HG02678 (cell line): Measurements from ENCODE around the gene ROR2.

Source experiments
- ATAC-seq: cut with Tn5 transposase; IDR thresholded peaks from one replicate; pipeline ENCODE4 v1.9.1; 2021; ENCODE audit warnings: mild to moderate bottlenecking, moderate library complexity; ENCODE audit not compliant: unreplicated experiment

Gene ROR2

GRCh38 chr9:91844701-91845291, 105.2 kb downstream of the ROR2 start:
- ATAC-seq, result no peak

GRCh38 chr9:91844190-91844589, 105.8 kb downstream of the ROR2 start:
- ATAC-seq, result no peak

GRCh38 chr9:91843623-91844148, 106.3 kb downstream of the ROR2 start:
- no peak for ATAC-seq

GRCh38 chr9:91843093-91843492, 106.9 kb downstream of the ROR2 start:
- no peak for ATAC-seq

- no peak for ATAC-seq
Observed at GRCh38 chr9:91842358-91843049, 107.5 kb downstream of the ROR2 start.

- ATAC-seq, result no peak
Observed at GRCh38 chr9:91841591-91841990, 108.4 kb downstream of the ROR2 start.

GRCh38 chr9:91840882-91841281, 109.1 kb downstream of the ROR2 start:
- ATAC-seq, result no peak

GRCh38 chr9:91840469-91840868, 109.6 kb downstream of the ROR2 start:
- no peak for ATAC-seq

GRCh38 chr9:91839926-91840465, 110.0 kb downstream of the ROR2 start:
- no peak for ATAC-seq

GRCh38 chr9:91837981-91838731, 111.9 kb downstream of the ROR2 start:
- no peak for ATAC-seq

GRCh38 chr9:91836515-91836914, 113.5 kb downstream of the ROR2 start:
- no peak for ATAC-seq

- no peak for ATAC-seq
Observed at GRCh38 chr9:91835632-91836031, 114.4 kb downstream of the ROR2 start.

- no peak for ATAC-seq
Observed at GRCh38 chr9:91835216-91835615, 114.8 kb downstream of the ROR2 start.

GRCh38 chr9:91834740-91835139, 115.3 kb downstream of the ROR2 start:
- ATAC-seq, result no peak

- no peak for ATAC-seq
Observed at GRCh38 chr9:91833878-91834255, 116.2 kb downstream of the ROR2 start.

GRCh38 chr9:91833096-91833877, 116.7 kb downstream of the ROR2 start:
- no peak for ATAC-seq

GRCh38 chr9:91832322-91832721, 117.7 kb downstream of the ROR2 start:
- no peak for ATAC-seq

GRCh38 chr9:91825866-91826265, 124.2 kb downstream of the ROR2 start:
- no peak for ATAC-seq

- ATAC-seq, result no peak
Observed at GRCh38 chr9:91825422-91825821, 124.6 kb downstream of the ROR2 start.

GRCh38 chr9:91824601-91825305, 125.3 kb downstream of the ROR2 start:
- ATAC-seq, result no peak
